Measurements from ENCODE around the gene BTG2.

The BTG2 gene

GRCh38 chr1:203351037-203351625 is 45.8 kb downstream of the BTG2 start, which contains the start of gene FMOD:
Gene FMOD, minus strand, starts transcription at chr1:203351122. Its CDS starts 2,852 bp downstream, at chr1:203348270.
- Histone ChIP-seq H3K27me3 (ENCODE audit: insufficient read depth, low read length, poor library complexity, severe bottlenecking) (no peaks in the 10 kb centered on the region), H3K9ac (ENCODE audit: low read depth, low read length, poor library complexity, severe bottlenecking) (no peak within 1 kb of the TSS), H3K36me3 (ENCODE audit: insufficient read depth, low read length) (no peaks in the 10 kb centered on the region), H4K20me1 (ENCODE audit: insufficient read depth, low read length, poor library complexity, severe bottlenecking) (no peaks in the 10 kb centered on the region), H3F3A (ENCODE audit: low read depth) (no peaks in the 10 kb centered on the region), H2AFZ (ENCODE audit: low read length) (no peak within 1 kb of the TSS), H3K9me2 (replicated peaks; ENCODE audit: low read depth, low read length) (no peaks in the 10 kb centered on the region), H3K79me2 (ENCODE audit: insufficient read depth, low read length) (no peaks in the 10 kb centered on the region), H3K4me1 (ENCODE audit: insufficient read depth, low read length, poor library complexity, severe bottlenecking) (no peaks in the 10 kb centered on the region), H3K4me3 (ENCODE audit: low read length, poor library complexity, severe bottlenecking) (no peak within 1 kb of the TSS), H3K4me2 (ENCODE audit: low read depth, low read length, poor library complexity, severe bottlenecking) (no peak within 1 kb of the TSS), H3K9me3 (ENCODE audit: insufficient read depth, low read depth, low read length) (no peaks in the 10 kb centered on the region)
- TF ChIP-seq CTCF (conservative IDR thresholded peaks at IDR 0.05; ENCODE audit: low read length) (peak; percentile 31; the same call in 1 of the 2 replicates), EZH2phosphoT487 (IDR thresholded peaks at IDR 0.05; ENCODE audit: borderline replicate concordance) (no peak)

GRCh38 chr1:203353486-203353885 is 48.2 kb downstream of the BTG2 start:
- no peaks in the 10 kb centered on the region for H3K9me3 ChIP-seq (ENCODE audit: insufficient read depth, low read depth, low read length)
- H3K27me3 ChIP-seq (ENCODE audit: insufficient read depth, low read length, poor library complexity, severe bottlenecking), result no peaks in the 10 kb centered on the region
- H3K36me3 ChIP-seq (ENCODE audit: insufficient read depth, low read length), result no peaks in the 10 kb centered on the region
- H3K4me2 ChIP-seq (ENCODE audit: low read depth, low read length, poor library complexity, severe bottlenecking), result no peak overlapping the region
- H2AFZ ChIP-seq (ENCODE audit: low read length), result no peak overlapping the region
- no peaks in the 10 kb centered on the region for H3K4me1 ChIP-seq (ENCODE audit: insufficient read depth, low read length, poor library complexity, severe bottlenecking)
- no peaks in the 10 kb centered on the region for H3F3A ChIP-seq (ENCODE audit: low read depth)
- no peaks in the 10 kb centered on the region for H3K9me2 ChIP-seq (replicated peaks; ENCODE audit: low read depth, low read length)
- H3K4me3 ChIP-seq (ENCODE audit: low read length, poor library complexity, severe bottlenecking), result no peak overlapping the region
- H4K20me1 ChIP-seq (ENCODE audit: insufficient read depth, low read length, poor library complexity, severe bottlenecking), result no peaks in the 10 kb centered on the region
- TF ChIP-seq EZH2phosphoT487 (IDR thresholded peaks at IDR 0.05; ENCODE audit: borderline replicate concordance) (no peak), CTCF (conservative IDR thresholded peaks at IDR 0.05; ENCODE audit: low read length) (no peak)
- H3K79me2 ChIP-seq (ENCODE audit: insufficient read depth, low read length), result no peaks in the 10 kb centered on the region
- no peak overlapping the region for H3K9ac ChIP-seq (ENCODE audit: low read depth, low read length, poor library complexity, severe bottlenecking)

- Histone ChIP-seq H3K27me3 (ENCODE audit: insufficient read depth, low read length, poor library complexity, severe bottlenecking) (no peaks in the 10 kb centered on the region), H3K4me2 (ENCODE audit: low read depth, low read length, poor library complexity, severe bottlenecking) (no peak overlapping the region), H3K9me3 (ENCODE audit: insufficient read depth, low read depth, low read length) (no peaks in the 10 kb centered on the region), H2AFZ (ENCODE audit: low read length) (no peak overlapping the region), H3K79me2 (ENCODE audit: insufficient read depth, low read length) (no peaks in the 10 kb centered on the region), H3K36me3 (ENCODE audit: insufficient read depth, low read length) (no peaks in the 10 kb centered on the region), H3F3A (ENCODE audit: low read depth) (no peaks in the 10 kb centered on the region), H3K9ac (ENCODE audit: low read depth, low read length, poor library complexity, severe bottlenecking) (no peak overlapping the region), H3K4me3 (ENCODE audit: low read length, poor library complexity, severe bottlenecking) (no peak overlapping the region), H4K20me1 (ENCODE audit: insufficient read depth, low read length, poor library complexity, severe bottlenecking) (no peaks in the 10 kb centered on the region), H3K9me2 (replicated peaks; ENCODE audit: low read depth, low read length) (no peaks in the 10 kb centered on the region), H3K4me1 (ENCODE audit: insufficient read depth, low read length, poor library complexity, severe bottlenecking) (no peaks in the 10 kb centered on the region)
- no peak for TF ChIP-seq CTCF (conservative IDR thresholded peaks at IDR 0.05; ENCODE audit: low read length)
- TF ChIP-seq EZH2phosphoT487 (IDR thresholded peaks at IDR 0.05; ENCODE audit: borderline replicate concordance), result no peak
Measured at GRCh38 chr1:203354246-203354645, 48.9 kb downstream of the BTG2 start.

All from Loucy (cell line).